Brain microvascular endothelial cell (primary cell): Measurements from ENCODE around the gene CYP2A6.
"Not testable (repeated sequence)": the region's sequence is repeated elsewhere in the genome, so short reads cannot be mapped to it uniquely, and the experiment has no call there.

ENCODE experiments used
- DNase-seq: peaks from one replicate; pipeline ENCODE4 v3.0.0-alpha.2; 2020
- H3K27ac ChIP-seq: fragments of 250-450 bp; sonication (Bioruptor Pico); 2 replicates; pipeline ENCODE4 v1.5.1; 2020; ENCODE audit warnings: mild to moderate bottlenecking, moderate library complexity
- H3K27me3 ChIP-seq: fragments of 250-450 bp; sonication (Bioruptor Pico); replicated peaks from 2 replicates; pipeline ENCODE4 v1.5.1; 2020; ENCODE audit warnings: mild to moderate bottlenecking
- H3K36me3 ChIP-seq: fragments of 250-450 bp; sonication (Bioruptor Pico); replicated peaks from 2 replicates; pipeline ENCODE4 v1.5.1; 2020; ENCODE audit warnings: mild to moderate bottlenecking
- H3K4me3 ChIP-seq: 2 replicates; pipeline ENCODE4 v1.5.1; 2011; ENCODE audit warnings: low read depth, mild to moderate bottlenecking, control low read depth, low read length, moderate library complexity
- in situ Hi-C: cut with HindIII; loops from 2 replicates; pipeline ENCODE4 v1.10.0; 2017; ENCODE audit warnings: low sequenced_read_pairs, low pct_ligation_motif_present
- TF ChIP-seq, protein P1 (sequence below): IDR thresholded peaks from 2 replicates; pipeline ENCODE4 v1.5.1; 2011; ENCODE audit warnings: low read depth, mild to moderate bottlenecking, moderate library complexity, low read length, control low read depth, inconsistent platforms; ENCODE audit errors: missing control alignments

Gene CYP2A6

GRCh38 chr19:40875526-40875951 is 25.3 kb upstream of the CYP2A6 start:
- in situ Hi-C loops, H3K36me3 ChIP-seq, H3K4me3 ChIP-seq, H3K27ac ChIP-seq, DNase-seq, H3K27me3 ChIP-seq: not testable (repeated sequence)

- H3K27ac ChIP-seq, H3K4me3 ChIP-seq, DNase-seq, H3K27me3 ChIP-seq, H3K36me3 ChIP-seq, in situ Hi-C loops: not testable (repeated sequence)
These were observed 24.6 kb upstream of the CYP2A6 start for GRCh38 chr19:40874874-40875273.

DNA sequence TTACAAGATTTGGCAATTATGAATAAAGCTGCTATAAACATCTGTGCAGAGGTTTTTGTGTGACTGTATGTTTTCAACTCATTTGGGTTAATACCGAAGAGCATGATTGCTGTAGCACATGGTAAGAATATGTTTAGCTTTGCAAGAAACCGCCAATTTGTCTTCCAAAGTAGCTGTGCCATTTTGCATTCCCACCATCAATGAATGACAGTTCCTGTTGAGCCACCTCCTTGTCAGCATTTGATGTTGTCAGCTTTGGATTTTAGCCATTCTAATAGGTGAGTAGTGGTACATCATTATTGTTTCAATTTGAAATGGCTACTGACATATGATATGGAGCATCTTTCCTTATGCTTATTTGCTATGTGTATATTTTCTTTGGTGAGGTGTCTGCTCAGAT is 23.6 kb upstream of the CYP2A6 start:
- H3K27me3 ChIP-seq, H3K27ac ChIP-seq, DNase-seq, H3K36me3 ChIP-seq, H3K4me3 ChIP-seq, in situ Hi-C loops: not testable (repeated sequence)

DNA sequence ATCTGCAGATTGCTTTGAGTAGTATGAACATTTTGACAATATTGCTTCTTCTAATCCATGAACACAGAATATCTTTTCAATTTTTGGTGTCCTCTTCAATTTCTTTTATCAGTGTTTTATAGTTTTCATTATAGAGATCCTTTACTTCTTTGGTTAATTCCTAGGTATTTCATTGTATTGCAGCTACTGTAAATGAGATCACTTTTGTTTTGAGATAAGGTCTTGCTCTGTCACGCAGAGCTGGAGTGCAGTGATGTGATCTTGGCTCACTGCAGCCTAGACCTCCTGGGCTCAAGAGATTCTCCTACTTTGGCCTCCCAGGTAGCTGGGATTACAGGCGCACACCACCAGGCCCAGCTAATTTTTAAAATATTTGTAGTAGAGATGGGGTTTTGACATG is 22.0 kb upstream of the CYP2A6 start:
- no peaks in the 10 kb centered on the region for H3K27me3 ChIP-seq
- no peaks in the 10 kb centered on the region for H3K36me3 ChIP-seq
- no peak for DNase-seq
- no peak overlapping the region for H3K27ac ChIP-seq
- no peak overlapping the region for H3K4me3 ChIP-seq
- TF ChIP-seq, protein P1, sequence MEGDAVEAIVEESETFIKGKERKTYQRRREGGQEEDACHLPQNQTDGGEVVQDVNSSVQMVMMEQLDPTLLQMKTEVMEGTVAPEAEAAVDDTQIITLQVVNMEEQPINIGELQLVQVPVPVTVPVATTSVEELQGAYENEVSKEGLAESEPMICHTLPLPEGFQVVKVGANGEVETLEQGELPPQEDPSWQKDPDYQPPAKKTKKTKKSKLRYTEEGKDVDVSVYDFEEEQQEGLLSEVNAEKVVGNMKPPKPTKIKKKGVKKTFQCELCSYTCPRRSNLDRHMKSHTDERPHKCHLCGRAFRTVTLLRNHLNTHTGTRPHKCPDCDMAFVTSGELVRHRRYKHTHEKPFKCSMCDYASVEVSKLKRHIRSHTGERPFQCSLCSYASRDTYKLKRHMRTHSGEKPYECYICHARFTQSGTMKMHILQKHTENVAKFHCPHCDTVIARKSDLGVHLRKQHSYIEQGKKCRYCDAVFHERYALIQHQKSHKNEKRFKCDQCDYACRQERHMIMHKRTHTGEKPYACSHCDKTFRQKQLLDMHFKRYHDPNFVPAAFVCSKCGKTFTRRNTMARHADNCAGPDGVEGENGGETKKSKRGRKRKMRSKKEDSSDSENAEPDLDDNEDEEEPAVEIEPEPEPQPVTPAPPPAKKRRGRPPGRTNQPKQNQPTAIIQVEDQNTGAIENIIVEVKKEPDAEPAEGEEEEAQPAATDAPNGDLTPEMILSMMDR, result no peak
- in situ Hi-C loops, result no loop called here

GRCh38 chr19:40867701-40868100 is 17.5 kb upstream of the CYP2A6 start:
- Histone ChIP-seq H3K4me3 (no peak overlapping the region), H3K36me3 (no peaks in the 10 kb centered on the region), H3K27ac (no peak overlapping the region), H3K27me3 (no peaks in the 10 kb centered on the region)
- TF ChIP-seq, protein P1, result no peak
- in situ Hi-C loops, result no loop called here
- no peak for DNase-seq

DNA sequence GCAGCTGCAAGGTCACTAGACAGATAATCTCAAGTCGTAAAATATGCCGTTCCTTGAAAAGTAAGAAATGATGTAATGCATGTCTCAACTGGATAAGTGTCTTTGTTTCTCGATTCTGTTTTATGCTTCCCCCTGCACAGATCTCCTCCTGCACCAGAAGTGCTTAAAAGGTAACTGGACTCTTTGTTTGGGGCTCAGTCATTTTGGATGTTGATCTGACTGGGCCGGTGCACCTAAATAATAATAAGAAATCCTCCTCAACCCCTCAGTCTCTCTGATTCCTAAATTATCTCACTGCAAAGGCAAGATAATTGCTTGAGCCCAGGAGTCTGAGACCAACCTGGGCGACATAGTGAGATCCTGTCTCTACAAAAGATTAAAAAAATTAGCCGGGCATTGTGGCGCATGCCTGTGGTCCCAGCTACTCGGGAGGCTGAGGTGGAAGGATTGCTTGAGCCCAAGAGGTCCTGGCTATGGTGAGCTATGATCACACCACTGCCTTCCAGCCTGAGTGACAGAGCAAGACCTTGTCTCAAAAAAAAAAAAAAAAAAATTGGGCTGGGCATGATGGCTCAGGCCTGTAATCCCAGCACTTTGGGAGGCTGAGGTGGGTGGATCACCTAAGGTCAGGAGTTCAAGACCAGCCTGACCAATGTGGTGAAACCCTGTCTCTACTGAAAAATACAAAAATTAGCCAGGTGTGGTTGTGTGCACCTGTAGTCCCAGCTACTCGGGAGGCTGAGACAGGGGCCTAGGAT is 14.7 kb upstream of the CYP2A6 start:
- H3K36me3 ChIP-seq, in situ Hi-C loops, H3K27me3 ChIP-seq, H3K4me3 ChIP-seq, H3K27ac ChIP-seq, DNase-seq: not testable (repeated sequence)

DNA sequence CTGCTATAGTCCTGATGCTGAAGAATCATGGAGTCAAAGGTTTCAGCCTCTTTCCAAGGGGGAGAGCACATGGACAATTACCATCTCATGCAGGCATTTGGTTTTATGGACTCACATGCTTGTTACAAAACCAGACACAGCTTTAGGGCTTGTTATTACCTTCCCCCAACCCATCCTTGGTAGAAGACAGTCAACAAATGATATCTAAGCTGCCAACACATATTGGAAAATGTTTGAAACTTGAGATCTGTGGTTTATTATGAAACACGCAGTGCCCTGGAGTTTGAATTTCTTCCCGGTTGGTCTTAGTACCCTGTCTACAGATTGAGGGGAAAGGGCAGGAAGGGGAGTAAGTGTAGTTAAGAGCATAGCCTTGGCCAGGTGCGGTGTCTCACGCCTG is 12.5 kb upstream of the CYP2A6 start:
- no peak for DNase-seq
- TF ChIP-seq, protein P1, result no peak
- Histone ChIP-seq H3K4me3 (no peak overlapping the region), H3K27me3 (no peaks in the 10 kb centered on the region), H3K36me3 (no peaks in the 10 kb centered on the region), H3K27ac (no peak overlapping the region)
- in situ Hi-C loops, result no loop called here

DNA sequence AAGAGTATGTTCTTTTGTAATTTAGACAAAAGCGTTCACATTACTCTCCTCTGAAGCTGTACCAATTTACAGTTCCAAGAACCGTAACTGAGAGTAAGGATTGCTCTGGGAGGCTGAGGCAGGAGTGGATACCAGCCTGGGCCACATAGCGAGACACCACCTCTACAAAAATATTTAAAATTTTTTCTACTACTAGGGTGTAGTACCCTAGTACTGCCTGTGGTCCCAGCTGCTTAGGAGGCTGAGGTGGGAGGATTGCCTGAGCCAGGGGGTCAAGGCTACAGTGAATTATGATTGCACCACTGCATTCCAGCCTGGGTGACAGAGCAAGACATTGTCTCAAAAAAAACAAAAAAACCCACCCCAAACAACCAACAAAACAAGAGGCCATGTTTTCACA is 12.1 kb upstream of the CYP2A6 start:
- in situ Hi-C loops, result no loop called here
- DNase-seq, result no peak
- TF ChIP-seq, protein P1, result no peak

More for the DNA sequence above, 12.1 kb upstream of the CYP2A6 start:
- no peak overlapping the region for H3K27ac ChIP-seq
- no peak overlapping the region for H3K4me3 ChIP-seq
- H3K27me3 ChIP-seq, result no peaks in the 10 kb centered on the region
- H3K36me3 ChIP-seq, result no peaks in the 10 kb centered on the region
